ENCODE data around the gene RXRB.
A peak's percentile ranks its signal among the peaks of the same experiment; 100 is the strongest.

The RXRB gene

DNA sequence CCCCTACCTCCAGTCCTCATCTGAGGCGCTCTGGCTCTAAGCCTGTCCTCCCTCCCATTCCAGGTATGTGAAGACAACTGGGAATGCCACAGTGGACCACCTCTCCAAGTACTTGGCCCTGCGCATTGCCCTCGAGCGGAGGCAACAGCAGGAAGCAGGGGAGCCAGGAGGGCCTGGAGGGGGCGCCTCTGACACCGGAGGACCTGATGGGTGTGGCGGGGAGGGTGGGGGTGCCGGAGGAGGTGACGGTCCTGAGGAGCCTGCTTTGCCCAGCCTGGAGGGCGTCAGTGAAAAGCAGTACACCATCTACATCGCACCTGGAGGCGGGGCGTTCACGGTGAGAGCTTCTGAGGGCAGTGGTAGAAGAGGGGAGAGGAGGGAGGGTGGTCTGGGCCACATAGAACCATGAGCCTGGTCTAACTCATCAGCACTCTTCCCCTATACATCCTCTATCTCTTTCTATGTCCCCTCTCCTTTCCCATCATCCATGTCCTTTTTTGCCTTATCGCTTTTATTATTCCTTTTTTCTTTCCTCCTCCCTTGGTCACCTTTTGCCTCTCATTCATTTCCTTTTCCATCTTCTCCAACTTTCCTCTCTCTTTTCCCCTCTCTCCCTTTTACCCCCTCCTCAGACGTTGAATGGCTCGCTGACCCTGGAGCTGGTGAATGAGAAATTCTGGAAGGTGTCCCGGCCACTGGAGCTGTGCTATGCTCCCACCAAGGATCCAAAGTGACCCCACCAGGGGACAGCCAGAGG is 11.4 kb upstream of the RXRB start:
- DNase-seq, result no peak

DNA sequence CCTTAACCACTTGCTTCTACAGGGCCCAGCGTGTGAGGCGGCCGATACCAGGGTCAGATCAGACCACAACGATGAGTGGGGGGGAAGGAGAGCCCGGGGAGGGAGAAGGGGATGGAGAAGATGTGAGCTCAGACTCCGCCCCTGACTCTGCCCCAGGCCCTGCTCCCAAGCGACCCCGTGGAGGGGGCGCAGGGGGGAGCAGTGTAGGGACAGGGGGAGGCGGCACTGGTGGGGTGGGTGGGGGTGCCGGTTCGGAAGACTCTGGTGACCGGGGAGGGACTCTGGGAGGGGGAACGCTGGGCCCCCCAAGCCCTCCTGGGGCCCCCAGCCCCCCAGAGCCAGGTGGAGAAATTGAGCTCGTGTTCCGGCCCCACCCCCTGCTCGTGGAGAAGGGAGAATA is 10.7 kb upstream of the RXRB start:
- DNase-seq, result no peak

DNA sequence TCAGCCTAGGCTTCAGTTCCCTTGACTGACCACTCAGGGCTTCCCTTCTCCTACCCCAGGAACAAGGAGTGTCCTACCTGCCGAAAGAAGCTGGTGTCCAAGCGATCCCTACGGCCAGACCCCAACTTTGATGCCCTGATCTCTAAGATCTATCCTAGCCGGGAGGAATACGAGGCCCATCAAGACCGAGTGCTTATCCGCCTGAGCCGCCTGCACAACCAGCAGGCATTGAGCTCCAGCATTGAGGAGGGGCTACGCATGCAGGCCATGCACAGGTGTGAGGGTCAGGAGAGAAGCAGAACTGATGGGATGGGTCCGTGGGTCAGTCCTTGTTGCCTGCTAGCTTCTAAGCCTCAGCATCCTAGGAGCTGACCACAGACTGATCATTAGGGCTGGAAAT is 9.4 kb upstream of the RXRB start:
- DNase-seq, result no peak

DNA sequence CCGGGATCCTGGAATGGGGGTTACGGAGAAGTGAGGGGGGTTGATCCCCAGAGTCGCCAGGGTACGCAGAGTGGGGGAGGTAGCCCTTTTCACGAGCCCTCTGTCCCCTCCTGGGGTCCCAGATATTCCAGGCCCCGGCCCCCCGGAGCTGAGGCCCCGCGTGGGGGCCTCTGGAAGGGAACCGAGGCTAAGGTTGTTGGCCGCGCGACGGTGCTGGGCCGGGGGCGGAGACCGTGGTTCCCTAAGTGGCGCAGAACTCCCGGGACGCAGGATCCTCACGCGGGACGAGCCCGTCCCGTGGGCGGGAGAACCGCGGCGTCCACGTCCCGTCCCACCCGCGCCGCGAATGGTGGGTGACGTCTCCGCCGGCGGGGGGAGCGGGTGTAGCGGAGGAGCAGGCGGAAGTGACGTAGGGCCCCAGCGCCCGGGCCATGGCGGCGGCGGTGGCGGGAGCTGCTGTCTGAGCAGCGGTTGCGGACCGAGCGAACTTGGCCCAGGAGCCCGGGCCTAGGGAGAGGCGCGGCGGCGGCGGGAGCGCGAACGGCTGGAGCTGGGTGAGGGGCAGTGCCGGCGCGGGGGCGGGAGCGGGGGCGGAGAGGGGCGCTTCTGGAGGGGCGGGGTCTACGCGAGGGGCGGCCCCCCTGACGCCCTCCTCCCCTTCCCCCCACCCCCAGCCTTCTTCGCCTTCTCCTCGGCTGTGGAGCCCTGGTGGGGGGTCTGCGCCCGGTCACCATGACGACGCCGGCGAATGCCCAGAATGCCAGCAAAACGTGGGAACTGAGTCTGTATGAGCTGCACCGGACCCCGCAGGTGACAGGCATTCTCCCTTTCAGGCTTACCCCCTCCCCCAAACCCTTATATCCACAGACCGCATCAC is 7.9 kb upstream of the RXRB start, which contains the start of gene RING1:
RING1 (plus strand) TSS at position 410 of the 877 bp plus-strand sequence; CDS start at position 733, 323 bp downstream.
- peak; percentile 92 for DNase-seq

DNA sequence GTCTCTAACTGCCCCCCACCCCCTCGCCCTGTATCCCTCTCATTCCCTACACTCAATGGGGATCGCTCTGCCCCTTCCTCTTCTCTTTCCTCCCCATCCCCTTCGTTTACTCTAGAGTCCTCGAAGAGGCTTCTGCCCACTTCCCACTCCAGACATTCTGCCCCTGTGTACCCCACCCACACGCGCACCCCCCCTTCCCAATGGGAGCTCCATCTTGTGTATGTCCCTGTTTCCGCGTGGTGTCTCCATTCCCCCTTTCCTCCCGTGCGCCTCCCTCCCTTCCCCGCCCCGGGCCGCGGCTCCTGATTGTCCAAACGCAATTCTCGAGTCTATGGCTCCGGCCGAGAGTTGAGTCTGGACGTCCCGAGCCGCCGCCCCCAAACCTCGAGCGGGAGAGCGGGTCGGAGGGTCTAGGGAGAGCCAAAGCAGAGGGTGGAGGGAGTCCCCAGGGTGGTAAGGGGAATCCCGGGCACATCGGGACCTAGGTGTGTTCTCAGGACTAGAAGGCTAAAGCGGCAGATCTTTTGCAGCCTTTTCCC is 7.2 kb upstream of the RXRB start:
- peak; percentile 81 for DNase-seq

DNA sequence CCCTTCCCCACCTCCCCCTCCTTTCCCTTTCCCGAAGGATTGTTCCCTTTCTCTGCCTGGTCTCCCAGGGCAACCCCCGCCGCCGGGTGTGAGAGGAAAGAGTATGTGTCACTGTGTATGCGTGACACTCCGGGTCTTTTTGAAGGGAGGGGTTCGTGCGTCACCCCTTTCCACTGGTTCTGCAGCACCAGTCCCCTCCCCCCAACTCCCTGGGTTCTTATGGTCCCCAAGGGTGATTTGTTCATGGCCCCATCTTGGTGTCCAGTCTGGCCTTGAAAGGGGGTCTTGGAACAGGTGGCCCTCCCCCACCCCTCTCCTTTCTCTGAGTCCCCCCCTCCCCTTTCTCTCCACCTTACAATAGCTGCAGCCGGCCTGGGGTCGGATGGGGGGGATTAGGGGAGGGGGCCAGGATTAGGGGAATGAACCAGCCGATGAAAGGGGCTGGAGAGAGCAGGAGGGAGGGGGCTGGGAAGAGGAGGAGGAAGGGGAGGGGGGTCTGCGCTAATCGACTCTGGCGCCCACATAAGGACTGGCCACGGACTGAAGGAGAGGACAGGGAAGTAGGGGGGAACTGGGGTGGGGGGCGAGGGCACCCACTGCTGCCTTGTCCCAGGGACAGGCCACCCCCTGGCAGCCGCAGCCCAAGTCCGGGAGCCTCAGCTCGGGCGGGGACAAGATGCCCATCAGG is 6.5 kb upstream of the RXRB start:
- DNase-seq, result peak; percentile 43

DNA sequence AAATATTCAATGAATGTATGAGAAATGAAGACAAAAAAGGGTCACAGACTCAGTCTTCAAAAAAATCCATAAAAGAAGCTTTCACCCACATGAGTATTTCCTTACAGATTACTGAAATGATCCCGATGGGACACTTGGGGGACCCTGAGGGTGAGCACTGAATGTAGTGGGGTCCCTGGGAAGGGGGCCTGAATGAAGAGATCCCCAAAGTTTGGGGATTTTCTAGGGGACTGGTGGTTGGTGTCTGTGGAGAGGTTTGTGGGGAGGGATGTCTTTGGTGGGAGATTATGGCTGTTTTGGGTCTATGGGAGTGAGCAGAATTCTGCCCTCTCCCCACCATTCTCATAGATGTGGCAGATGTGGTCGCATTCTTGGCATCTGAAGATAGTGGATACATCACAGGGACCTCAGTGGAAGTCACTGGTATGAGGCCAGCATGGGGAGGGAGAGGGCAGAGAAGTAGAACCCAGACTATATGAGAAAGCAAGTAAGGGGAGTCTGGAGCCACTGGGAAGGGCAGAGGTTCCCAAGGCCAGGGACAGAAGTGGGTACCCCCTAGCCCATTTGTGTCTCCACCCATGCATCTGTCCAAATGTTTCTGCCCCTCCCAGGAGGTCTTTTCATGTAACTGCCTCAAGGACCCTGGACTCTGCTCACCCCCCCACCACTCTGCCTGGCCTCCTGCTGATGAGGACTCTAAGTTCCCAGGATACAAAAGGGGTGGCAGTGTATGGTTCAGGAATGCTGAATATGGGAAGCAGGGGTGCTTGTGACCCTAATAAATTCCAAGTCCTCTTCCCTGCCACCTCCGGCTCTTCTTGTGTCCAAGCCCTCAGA is 5.8 kb upstream of the RXRB start:
- peak; percentile 43 for DNase-seq

DNA sequence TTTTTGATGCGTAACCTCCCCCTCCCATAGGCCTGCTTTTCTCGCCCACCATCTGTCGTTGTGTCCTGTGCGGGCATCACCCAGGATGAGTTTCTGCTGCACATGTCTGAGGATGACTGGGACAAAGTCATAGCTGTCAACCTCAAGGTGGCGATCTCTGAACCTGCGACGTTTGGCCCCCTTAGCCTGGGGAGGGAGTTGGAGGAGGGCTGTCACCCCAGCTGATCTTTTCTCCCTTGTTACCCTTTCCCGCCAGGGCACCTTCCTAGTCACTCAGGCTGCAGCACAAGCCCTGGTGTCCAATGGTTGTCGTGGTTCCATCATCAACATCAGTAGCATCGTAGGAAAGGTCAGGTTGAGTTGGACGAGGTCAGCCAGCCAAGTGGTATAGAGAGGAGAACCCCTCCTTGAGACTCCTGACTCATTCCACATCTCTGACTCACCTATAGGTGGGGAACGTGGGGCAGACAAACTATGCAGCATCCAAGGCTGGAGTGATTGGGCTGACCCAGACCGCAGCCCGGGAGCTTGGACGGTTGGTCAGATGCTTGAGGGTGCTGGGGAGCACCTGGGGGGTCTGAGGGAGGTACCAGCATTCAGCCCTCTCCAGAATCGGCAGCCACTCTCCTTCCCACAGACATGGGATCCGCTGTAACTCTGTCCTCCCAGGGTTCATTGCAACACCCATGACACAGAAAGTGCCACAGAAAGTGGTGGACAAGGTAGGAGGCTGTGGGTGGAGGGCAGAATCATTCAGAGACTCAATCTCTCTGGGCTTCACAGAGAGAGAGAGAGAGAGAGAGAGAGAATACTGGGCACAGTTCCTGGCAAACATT is 4.9 kb upstream of the RXRB start:
- peak; percentile 44 for DNase-seq

DNA sequence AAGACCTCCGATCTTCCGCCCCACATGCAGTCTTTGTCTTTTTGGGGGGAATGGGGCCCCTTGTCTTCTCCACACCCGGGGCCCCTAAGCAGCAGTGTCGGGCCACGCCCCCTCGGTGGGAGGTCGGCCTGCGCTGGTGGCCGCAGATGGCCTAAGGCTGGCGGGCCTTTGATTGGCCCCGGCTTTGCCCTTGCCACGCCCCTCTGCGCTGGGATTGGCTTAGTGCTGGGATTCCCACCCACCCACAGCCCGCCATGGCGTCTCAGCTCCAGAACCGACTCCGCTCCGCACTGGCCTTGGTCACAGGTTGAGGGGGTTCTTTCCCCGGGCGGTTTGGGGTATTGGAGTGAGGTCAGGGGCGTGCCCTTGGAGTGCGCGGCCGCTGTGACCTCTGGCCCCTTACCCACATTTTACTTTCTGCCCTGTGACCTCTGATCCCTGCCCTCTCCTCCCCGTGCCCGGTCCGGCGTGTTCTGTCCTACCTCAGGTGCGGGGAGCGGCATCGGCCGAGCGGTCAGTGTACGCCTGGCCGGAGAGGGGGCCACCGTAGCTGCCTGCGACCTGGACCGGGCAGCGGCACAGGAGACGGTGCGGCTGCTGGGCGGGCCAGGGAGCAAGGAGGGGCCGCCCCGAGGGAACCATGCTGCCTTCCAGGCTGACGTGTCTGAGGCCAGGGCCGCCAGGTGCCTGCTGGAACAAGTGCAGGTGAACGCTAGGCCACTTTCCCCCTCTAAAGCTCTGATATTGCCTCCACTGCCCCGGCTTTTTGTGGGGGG is 4.1 kb upstream of the RXRB start, which contains the start of gene HSD17B8:
HSD17B8 (plus strand) TSS at position 241 of the 776 bp plus-strand sequence; CDS start at position 255, 14 bp downstream.
- peak; percentile 93 for DNase-seq

DNA sequence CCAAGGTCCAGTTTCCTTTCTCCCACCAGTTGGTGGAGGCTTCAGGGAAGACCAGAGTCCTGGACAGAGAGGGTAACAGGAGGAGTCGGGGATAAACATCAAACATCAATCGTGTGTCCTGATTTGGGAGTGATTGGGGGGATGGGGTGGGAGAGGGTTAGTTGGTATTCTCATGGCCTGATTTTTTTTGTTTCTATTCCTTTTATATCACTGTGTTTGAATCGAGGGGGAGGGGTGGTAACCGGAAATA is 3.6 kb upstream of the RXRB start:
- no peak for DNase-seq

DNA sequence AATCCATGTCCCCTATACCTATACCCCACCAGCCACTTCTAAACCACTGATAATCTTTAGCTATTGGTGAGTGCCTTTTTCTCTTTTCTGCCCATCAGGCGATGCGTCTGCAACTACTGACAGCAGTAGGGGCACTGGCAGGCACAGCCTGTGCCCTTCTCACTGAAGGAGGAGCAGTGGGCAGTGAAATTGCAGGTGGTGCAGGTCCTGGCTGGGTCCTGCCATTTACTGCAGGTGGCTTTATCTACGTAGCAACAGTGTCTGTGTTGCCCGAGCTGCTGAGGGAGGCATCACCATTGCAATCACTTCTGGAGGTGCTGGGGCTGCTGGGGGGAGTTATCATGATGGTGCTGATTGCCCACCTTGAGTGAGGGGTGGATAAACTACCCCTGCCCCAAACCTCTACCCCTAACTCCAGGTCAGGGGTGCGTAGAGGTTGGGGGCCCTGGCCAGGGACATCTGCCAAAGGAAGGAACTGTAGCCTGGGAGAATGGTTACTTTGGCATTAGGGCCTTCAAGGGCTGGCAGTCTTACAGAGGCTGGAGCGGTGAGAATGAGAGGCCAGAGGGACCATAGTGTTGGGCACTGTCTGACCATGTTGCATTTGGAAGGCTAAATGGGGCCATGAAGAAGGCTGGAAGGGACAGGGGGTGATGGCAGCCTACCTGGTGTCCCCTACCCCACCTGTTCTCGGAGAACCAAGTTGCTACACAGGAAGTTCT is 3.1 kb upstream of the RXRB start:
- peak; percentile 31 for DNase-seq

DNA sequence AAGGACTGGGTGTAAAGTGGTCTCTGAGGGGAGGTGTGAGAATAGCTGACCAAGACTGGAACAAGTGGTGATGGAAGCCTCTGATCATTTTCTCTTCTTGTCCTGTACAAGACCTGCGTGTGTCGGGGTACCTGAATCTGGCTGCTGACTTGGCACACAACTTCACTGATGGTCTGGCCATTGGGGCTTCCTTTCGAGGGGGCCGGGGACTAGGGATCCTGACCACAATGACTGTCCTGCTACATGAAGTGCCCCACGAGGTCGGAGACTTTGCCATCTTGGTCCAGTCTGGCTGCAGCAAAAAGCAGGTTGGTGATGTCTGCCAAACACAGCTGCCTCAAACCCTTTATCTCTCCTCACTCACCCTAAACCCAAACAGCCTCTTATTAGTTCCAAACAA is 2.3 kb upstream of the RXRB start:
- peak; percentile 38 for DNase-seq

DNA sequence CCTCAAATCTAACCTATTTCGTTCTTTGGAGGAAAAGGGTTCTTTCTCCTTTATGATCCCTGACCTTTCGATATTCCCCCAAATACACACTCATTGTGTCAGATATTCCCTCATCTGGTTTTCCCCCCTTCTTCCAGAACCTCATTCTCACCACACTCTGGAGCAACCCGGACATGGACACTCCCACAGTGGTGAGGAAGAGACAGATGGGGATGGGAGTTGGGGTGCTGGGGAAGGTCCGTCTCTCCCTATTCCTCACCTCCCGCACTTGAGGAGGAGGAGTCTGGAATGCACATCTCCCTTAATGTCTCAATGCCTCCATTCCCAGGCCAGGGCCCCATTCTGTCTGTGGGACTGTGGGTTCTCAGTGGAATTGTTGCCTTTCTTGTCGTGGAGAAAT is 1.5 kb upstream of the RXRB start:
- DNase-seq, result peak; percentile 25

DNA sequence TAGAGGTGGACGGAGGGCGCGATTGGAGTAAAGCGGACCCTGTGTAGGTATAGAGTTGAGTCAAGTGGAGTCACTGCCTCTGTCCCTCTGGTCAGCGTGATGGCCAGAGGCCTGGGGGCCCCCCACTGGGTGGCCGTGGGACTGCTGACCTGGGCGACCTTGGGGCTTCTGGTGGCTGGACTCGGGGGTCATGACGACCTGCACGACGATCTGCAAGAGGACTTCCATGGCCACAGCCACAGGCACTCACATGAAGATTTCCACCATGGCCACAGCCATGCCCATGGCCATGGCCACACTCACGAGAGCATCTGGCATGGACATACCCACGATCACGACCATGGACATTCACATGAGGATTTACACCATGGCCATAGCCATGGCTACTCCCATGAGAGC is 681 bp upstream of the RXRB start:
- DNase-seq, result no peak

DNA sequence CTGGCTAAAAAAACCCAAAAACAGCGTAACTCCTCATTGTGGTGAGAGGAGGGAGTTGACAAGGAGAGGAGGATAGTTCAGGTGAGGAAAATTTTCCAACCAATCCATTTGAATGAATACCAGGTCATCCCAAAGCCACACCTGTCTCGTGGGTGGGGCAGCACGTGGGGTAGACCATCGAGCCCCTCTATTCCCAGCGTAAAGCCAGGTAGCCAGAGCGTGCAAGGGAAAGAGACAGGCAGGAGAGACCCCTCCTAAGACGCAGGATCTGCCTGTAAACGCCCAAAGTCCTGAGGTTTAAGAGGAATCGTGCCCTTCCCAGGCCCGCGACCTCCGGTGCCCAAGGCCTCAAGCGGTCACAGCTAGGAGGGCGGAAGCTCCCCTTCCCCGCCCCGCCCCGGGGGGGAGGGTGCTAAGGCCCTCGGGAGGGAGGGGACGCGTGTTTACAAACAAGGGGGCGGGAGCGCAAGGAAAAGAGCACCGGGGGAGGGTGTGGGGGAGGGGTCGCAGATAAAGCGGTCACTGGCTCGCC is 712 bp downstream of the RXRB start:
- no peak for DNase-seq

DNA sequence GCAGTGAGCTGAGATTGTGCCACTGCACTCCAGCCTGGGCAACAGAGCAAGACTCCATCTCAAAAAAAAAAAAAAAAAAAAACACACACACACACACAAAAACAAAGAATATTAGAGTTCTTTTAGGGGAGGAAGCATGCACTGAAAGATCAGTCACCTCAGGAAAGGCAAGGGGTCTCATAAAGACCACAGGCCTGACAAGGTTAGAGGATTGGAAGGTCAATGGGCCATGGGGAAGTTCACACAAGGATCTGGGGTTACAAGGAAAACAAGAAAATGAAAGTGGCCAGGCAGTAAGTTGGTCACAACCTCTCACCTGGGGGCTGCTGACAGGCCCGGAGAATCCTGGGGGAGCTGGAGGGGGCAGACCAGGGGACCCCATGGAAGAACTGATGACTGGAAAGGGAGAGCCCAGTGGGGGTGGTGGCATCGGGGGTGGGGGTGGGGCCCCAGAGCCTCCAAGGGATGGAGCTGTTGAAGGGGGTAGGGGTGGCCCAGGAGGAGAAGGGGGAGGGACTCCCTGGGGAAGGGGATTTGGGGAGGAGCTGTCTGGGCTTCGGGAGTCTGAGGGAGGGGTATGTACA is 1.5 kb downstream of the RXRB start:
- DNase-seq, result no peak

DNA sequence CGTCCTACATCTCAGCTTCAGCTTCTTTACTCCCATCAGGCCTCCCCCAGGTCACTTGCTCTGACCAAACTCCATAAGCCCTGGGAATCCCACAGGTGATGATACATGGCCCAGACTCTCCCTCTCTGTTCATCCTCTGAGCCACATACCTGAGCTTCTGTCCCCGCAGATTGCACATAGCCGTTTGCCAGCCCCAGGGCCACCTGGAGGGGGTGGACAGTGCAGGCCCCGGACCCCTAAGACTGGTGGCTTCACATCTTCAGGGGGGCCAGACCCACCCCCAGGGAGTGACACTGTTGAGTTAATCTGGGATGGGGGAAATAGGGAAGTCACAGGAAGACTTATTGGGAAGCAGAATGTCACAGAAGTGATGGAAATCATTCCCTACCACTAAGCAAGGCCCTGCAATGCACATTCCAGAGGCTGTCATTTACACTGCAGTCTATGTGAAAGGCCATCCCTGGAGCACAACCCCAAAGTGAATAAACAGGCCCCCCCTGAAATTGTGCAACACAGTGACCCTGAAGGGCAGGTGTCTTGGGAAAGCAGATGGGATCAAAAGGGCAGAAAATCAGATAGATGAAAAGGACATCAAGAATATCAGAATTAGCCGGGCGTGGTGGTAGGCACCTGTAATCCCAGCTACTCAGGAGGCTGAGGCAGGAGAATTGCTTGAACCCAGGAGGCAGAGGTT is 2.2 kb downstream of the RXRB start:
- DNase-seq, result no peak

DNA sequence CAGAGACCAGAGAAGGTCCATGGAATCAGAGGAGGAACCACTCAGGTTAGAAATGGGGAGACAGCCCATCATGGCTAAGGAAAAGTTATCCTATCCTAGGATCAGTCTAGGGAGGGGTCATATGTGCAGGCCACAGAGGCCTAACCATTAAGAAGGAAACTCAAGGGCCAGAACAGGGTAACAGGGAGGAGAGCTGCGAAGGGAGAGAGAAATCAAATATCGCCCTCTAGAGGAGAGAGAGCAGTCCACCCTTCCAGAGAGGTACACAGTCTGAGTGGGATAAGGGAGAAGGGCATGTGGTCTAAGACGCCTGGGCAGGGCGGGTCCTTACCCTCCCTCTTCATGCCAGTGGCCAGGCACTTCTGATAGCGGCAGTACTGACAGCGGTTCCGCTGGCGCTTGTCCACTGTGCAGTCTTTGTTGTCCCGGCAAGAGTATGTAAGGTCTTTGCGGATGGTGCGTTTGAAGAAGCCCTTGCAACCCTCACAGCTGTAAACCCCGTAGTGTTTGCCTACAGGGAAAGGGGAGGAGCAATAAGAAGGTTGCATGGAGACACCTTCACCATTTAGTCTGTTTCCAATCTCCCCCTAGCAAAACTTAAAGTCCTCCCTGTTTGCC is 2.9 kb downstream of the RXRB start:
- DNase-seq, result no peak
